HG02885 (cell line): ENCODE measurements around the gene CNTN1.
A peak's percentile ranks its signal among the peaks of the same experiment; 100 is the strongest.
"Not testable (repeated sequence)": the region's sequence is repeated elsewhere in the genome, so short reads cannot be mapped to it uniquely, and the experiment has no call there.

Source experiments
- ATAC-seq: cut with Tn5 transposase; IDR thresholded peaks from one replicate; pipeline ENCODE4 v1.9.1; 2021; ENCODE audit warnings: mild to moderate bottlenecking; ENCODE audit not compliant: unreplicated experiment, poor library complexity

Gene CNTN1

GRCh38 chr12:41074473-41074769 lies 382.2 kb downstream of the CNTN1 start:
- ATAC-seq = peak; percentile 6

GRCh38 chr12:41076114-41076513 lies 383.9 kb downstream of the CNTN1 start:
- no peak for ATAC-seq

- not testable (repeated sequence) for ATAC-seq
Observed at GRCh38 chr12:41081241-41081640, 389.0 kb downstream of the CNTN1 start.

- no peak for ATAC-seq
Observed at GRCh38 chr12:41089438-41089837, 397.2 kb downstream of the CNTN1 start.

- no peak for ATAC-seq
Observed at GRCh38 chr12:41092115-41092514, 399.9 kb downstream of the CNTN1 start.

GRCh38 chr12:41096797-41097196 lies 404.6 kb downstream of the CNTN1 start:
- ATAC-seq = no peak

GRCh38 chr12:41100572-41100971 lies 408.3 kb downstream of the CNTN1 start:
- no peak for ATAC-seq

GRCh38 chr12:41101806-41102205 lies 409.6 kb downstream of the CNTN1 start:
- no peak for ATAC-seq

- ATAC-seq = no peak
Observed at GRCh38 chr12:41103614-41104013, 411.4 kb downstream of the CNTN1 start.

GRCh38 chr12:41106315-41106714 lies 414.1 kb downstream of the CNTN1 start:
- no peak for ATAC-seq

- ATAC-seq = no peak
Observed at GRCh38 chr12:41108032-41108431, 415.8 kb downstream of the CNTN1 start.

- no peak for ATAC-seq
Observed at GRCh38 chr12:41112903-41113302, 420.7 kb downstream of the CNTN1 start.

- no peak for ATAC-seq
Observed at GRCh38 chr12:41120211-41120610, 428.0 kb downstream of the CNTN1 start.

GRCh38 chr12:41121374-41121773 lies 429.1 kb downstream of the CNTN1 start:
- no peak for ATAC-seq
